K562 (cell line): ENCODE data around the gene ALS2. TPM values are rescaled to one million over a fixed set of nuclear protein-coding genes. Genes with fewer than 3 reads are reported as not detected.

Source experiments
- ATAC-seq: fragments of 200-7000 bp; cut with Tn5 transposase; 3 replicates; pipeline ENCODE4 v1.9.1; 2020; ENCODE audit warnings: moderate library complexity
- BruUV-seq: library from RNA; stranded (reverse); fragments of 400-500 nt; replicated peaks from 2 replicates; lab custom pipeline; 2021; lab: Mats Ljungman, UMichigan
- CTCF ChIA-PET: fragments of 300-600 bp; formaldehyde crosslinking; extraction: SDS; loops from one replicate; lab custom pipeline; 2021; ENCODE audit warnings: low intra/inter-chr PET ratio; lab: Yijun Ruan, JAX
- POLR2A ChIA-PET: fragments of 300-600, 350-650 bp; sonication (Branson Sonifier 250); formaldehyde crosslinking; extraction: SDS; loops from one replicate; lab custom pipeline; 2021; ENCODE audit warnings: antibody characterized with exemption, inconsistent platforms; lab: Yijun Ruan, JAX
- DNase-seq, 4 experiments: peaks; one replicate each; pipeline versions ENCODE4 v3.0.0 to v3.0.0-alpha.2; 2011 to 2018; ENCODE audit warnings: low spot score in 3 of 4, mixed read lengths in 3 of 4; ENCODE audit errors: extremely low read depth in 1 of 4
- FAIRE-seq: peaks from 2 replicates; lab custom pipeline; 2011; peaks lifted over from hg19 to GRCh38; lab: Jason Lieb, UNC
- H2AFZ ChIP-seq: 2 replicates; pipeline ENCODE4 v1.6.0; 2011; ENCODE audit warnings: low read depth, low read length, control low read depth, inconsistent platforms
- H3K27ac ChIP-seq: fragments of 200-600 bp; 3 replicates; pipeline ENCODE4 v1.8.0; 2011; ENCODE audit warnings: low read depth, mild to moderate bottlenecking, control low read depth, inconsistent platforms, low read length, moderate library complexity, mixed read lengths; ENCODE audit errors: extremely low read depth
- H3K27me3 ChIP-seq, 2 experiments: fragments of 300-600 bp in 1 of 2; 2 replicates in 1 of 2; 3 replicates in 1 of 2; pipeline versions ENCODE4 v1.6.0 to v1.8.0; 2011; ENCODE audit warnings: inconsistent platforms in 2 of 2, low read length in 2 of 2, mild to moderate bottlenecking in 1 of 2, mixed read lengths in 1 of 2, moderate library complexity in 1 of 2; ENCODE audit not compliant: control insufficient read depth in 2 of 2, insufficient read depth in 2 of 2
- H3K36me3 ChIP-seq: fragments of 300-600 bp; 3 replicates; pipeline ENCODE4 v1.8.0; 2011; ENCODE audit warnings: mild to moderate bottlenecking, low read length, inconsistent platforms; ENCODE audit not compliant: control insufficient read depth, insufficient read depth
- H3K4me1 ChIP-seq, 2 experiments: fragments of 200-600 bp in 1 of 2; replicated peaks in 1 of 2; 2 replicates in 1 of 2; 3 replicates in 1 of 2; pipeline versions ENCODE4 v1.5.1 to v1.8.0; 2011; ENCODE audit warnings: inconsistent platforms in 2 of 2, low read length in 2 of 2, mild to moderate bottlenecking in 1 of 2, mixed read lengths in 1 of 2, moderate library complexity in 1 of 2; ENCODE audit not compliant: control insufficient read depth in 2 of 2, insufficient read depth in 2 of 2
- H3K4me2 ChIP-seq: 2 replicates; pipeline ENCODE4 v1.6.1; 2011; ENCODE audit warnings: low read length, control low read depth, inconsistent platforms, mixed read lengths; ENCODE audit not compliant: insufficient read depth
- H3K4me3 ChIP-seq: fragments of 200-600 bp; sonication (generic), shearing (Covaris generic); 2 replicates; pipeline ENCODE4 v1.5.1; 2016; ENCODE audit warnings: control low read depth, inconsistent platforms
- H3K79me2 ChIP-seq: fragments of 200-600 bp; 3 replicates; pipeline ENCODE4 v1.8.0; 2011; ENCODE audit warnings: low read length, inconsistent platforms; ENCODE audit not compliant: control insufficient read depth, insufficient read depth
- H3K9ac ChIP-seq, 2 experiments: 2 replicates each; pipeline versions ENCODE4 v1.6.0 to v1.6.1; 2011; ENCODE audit warnings: low read depth in 2 of 2, low read length in 2 of 2, control low read depth in 1 of 2, inconsistent platforms in 1 of 2, mild to moderate bottlenecking in 1 of 2, mixed read lengths in 1 of 2; ENCODE audit not compliant: insufficient read depth in 1 of 2
- H3K9me1 ChIP-seq: one replicate; pipeline ENCODE4 v1.6.0; 2011; ENCODE audit warnings: inconsistent platforms, mild to moderate bottlenecking, low read length, moderate library complexity; ENCODE audit not compliant: control insufficient read depth, insufficient read depth
- H3K9me3 ChIP-seq: replicated peaks from 2 replicates; pipeline ENCODE4 v1.5.1; 2011; ENCODE audit warnings: low read depth, low read length, inconsistent platforms; ENCODE audit not compliant: control insufficient read depth, insufficient read depth
- H4K20me1 ChIP-seq: replicated peaks from 2 replicates; pipeline ENCODE4 v1.6.1; 2011; ENCODE audit warnings: low read length, inconsistent platforms, mixed read lengths; ENCODE audit not compliant: control insufficient read depth, insufficient read depth
- CBFA2T2 ChIP-seq: fragments of 450-650 bp; conservative IDR thresholded peaks from 2 replicates; pipeline ENCODE4 v1.6.1; 2017; ENCODE audit warnings: mild to moderate bottlenecking
- CC2D1A ChIP-seq: fragments of 450-650 bp; IDR thresholded peaks from 2 replicates; pipeline ENCODE4 v1.6.1; 2017; ENCODE audit warnings: mild to moderate bottlenecking
- CREM ChIP-seq: IDR thresholded peaks from 2 replicates; pipeline ENCODE4 v1.6.1; 2014; ENCODE audit warnings: antibody characterized with exemption, low read depth
- EP300 ChIP-seq: IDR thresholded peaks from 2 replicates; pipeline ENCODE4 v1.6.1; 2012; ENCODE audit warnings: low read length, improper control_type of control experiment
- MTA1 ChIP-seq: fragments of 450-650 bp; IDR thresholded peaks from 2 replicates; pipeline ENCODE4 v1.6.1; 2017; ENCODE audit warnings: borderline replicate concordance
- RAD51 ChIP-seq: fragments of 450-650 bp; IDR thresholded peaks from 2 replicates; pipeline ENCODE4 v1.7.1; 2016; ENCODE audit warnings: low read depth, mild to moderate bottlenecking, borderline replicate concordance
- WGBS: fragments of 100-300 bp; shearing (Covaris generic); methylation state at CpG from one replicate; pipeline ENCODE4 v1.1.6; 2016; ENCODE audit warnings: low coverage, mixed read lengths; ENCODE audit not compliant: insufficient coverage; ENCODE audit errors: missing lambda C conversion rate; 5-methylcytosine and 5-hydroxymethylcytosine counted together
- in situ Hi-C: fragments of 300-500 bp; cut with MboI; formaldehyde crosslinking; loops from 4 replicates; pipeline ENCODE4 v1.15.0; 2018; ENCODE audit warnings: inconsistent platforms, mixed read lengths
- intact Hi-C: fragments of 100-400 bp; cut with micrococcal nuclease; formaldehyde crosslinking; loops from 2 replicates; pipeline ENCODE4 v1.14.2; 2022
- polyA plus RNA-seq, 8 experiments: library from polyadenylated mRNA; depleted of rRNA in 4 of 8; stranded (reverse) in 5 of 8; unstranded in 3 of 8; fragments of >200 nt; fragmentation: Nextera tagmentation in 2 of 8; fragmentation: Illumina TruSeq in 1 of 8; extraction: Ambion mirVana in 2 of 8; extraction: Trizol in 1 of 8; gene quantifications; 2 replicates each; pipeline versions ENCODE4 v1.2.1 to v1.2.3, GENCODE V29; 2011 to 2014; ENCODE audit warnings: inconsistent platforms in 1 of 8, missing spikeins in 1 of 8
- total RNA-seq, 7 experiments: library from RNA; depleted of rRNA in 6 of 7; stranded (reverse); fragments of >200 nt in 6 of 7; fragmentation: Illumina TruSeq in 2 of 7; extraction: Trizol in 2 of 7; gene quantifications; 2 replicates each; pipeline versions ENCODE4 v1.2.1 to v1.2.3, GENCODE V29; 2011 to 2021; ENCODE audit warnings: low replicate concordance in 1 of 7
- TF ChIP-seq, protein P1 (sequence below): fragments of 450-650 bp; formaldehyde crosslinking; IDR thresholded peaks from 2 replicates; pipeline ENCODE4 v1.4.0; 2020; ENCODE audit warnings: mild to moderate bottlenecking, moderate library complexity
- TF ChIP-seq, protein P2 (sequence below): sonication (generic); formaldehyde crosslinking; IDR thresholded peaks from 2 replicates; pipeline ENCODE4 v1.5.0; 2020; ENCODE audit warnings: missing genetic modification reagents
- TF ChIP-seq, protein P3 (sequence below): fragments of 450-650 bp; formaldehyde crosslinking; IDR thresholded peaks from 2 replicates; pipeline ENCODE4 v1.4.0; 2020; ENCODE audit warnings: mild to moderate bottlenecking, mixed read lengths
- TF ChIP-seq, protein P4 (sequence below): sonication (generic); formaldehyde crosslinking; IDR thresholded peaks from 2 replicates; pipeline ENCODE4 v1.9.0; 2022; ENCODE audit warnings: mild to moderate bottlenecking, missing genetic modification reagents
- TF ChIP-seq, protein P5 (sequence below): fragments of 200-800 bp; sonication (Bioruptor generic); IDR thresholded peaks from 2 replicates; pipeline ENCODE4 v1.6.1; 2017; ENCODE audit warnings: missing genetic modification characterization, missing compliant biosample characterization

The ALS2 gene
- total and polyA plus RNA-seq, 9 of the 15 experiments (the other 6 are each of a cell fraction or from before 2014, with no cell fraction given) = 5.2 to 17.7 (median 11.6) TPM

DNA sequence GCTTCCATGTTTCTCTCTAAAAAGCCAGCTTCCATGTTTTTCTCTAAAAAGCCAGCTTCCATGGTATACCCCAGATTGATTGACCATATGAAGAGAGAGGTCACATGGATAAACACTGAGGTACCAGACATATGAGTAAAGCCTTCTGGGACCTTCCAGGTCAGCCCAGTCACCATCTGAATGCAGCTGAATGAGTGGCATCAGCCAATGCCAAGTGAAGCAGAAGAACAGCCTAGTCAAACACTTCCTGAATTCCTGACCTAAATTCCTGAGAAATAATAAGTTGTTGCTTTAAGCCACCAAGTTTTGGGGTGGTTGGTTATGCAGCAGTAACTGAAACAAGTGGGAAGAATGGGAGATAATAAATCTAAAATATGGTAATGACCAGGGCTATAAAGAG lies 5.7 kb upstream of the ALS2 start (continued):
- TF ChIP-seq, protein P1, sequence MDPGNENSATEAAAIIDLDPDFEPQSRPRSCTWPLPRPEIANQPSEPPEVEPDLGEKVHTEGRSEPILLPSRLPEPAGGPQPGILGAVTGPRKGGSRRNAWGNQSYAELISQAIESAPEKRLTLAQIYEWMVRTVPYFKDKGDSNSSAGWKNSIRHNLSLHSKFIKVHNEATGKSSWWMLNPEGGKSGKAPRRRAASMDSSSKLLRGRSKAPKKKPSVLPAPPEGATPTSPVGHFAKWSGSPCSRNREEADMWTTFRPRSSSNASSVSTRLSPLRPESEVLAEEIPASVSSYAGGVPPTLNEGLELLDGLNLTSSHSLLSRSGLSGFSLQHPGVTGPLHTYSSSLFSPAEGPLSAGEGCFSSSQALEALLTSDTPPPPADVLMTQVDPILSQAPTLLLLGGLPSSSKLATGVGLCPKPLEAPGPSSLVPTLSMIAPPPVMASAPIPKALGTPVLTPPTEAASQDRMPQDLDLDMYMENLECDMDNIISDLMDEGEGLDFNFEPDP (CRISPR knock-in tag) = no peak
- TF ChIP-seq, all 486 proteins: peak for 0

DNA sequence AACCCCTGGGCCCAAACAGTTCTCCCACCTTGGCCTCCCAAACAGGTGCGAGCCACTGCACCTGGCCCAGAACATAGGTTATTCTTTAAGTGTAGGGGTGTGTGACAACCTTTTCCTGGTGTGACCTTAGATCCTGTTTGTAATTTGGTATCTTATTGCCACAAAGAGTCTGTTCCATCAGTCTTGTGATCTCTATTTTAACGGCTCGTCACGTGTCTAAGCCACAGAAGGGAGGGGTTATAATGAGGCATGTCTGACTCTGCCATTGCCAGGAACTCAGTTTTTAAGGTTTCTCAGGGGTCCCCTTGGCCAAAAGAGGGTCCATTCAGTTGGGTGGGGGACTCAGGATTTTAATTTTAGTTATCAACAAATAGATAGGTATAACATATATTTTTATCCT lies 4.4 kb upstream of the ALS2 start:
- H3K9me1 ChIP-seq = no peaks in the 10 kb centered on the region
- H3K4me3 ChIP-seq = no peak overlapping the region
- DNase-seq (no peak), FAIRE-seq (no peak), ATAC-seq (no peak)
- no TSS peak for BruUV-seq
- ChIA-PET POLR2A (interaction anchor here (0.7 kb wide), 2 partner anchors 13 to 49 kb away, joined by 3 read pairs; no protein-coding TSS in a partner anchor), CTCF (no interaction called here)
- in situ Hi-C loops (no loop called here), intact Hi-C loops (no loop called here)
- peak overlapping the region; percentile 51; the same call in 1 of the 2 replicates for H2AFZ ChIP-seq
- H4K20me1 ChIP-seq = no peaks in the 10 kb centered on the region
- peaks cover 5% of the 10 kb centered on the region for H3K79me2 ChIP-seq
- H3K27me3 ChIP-seq = no peaks in the 10 kb centered on the region
- H3K4me1 ChIP-seq = peaks cover 6 to 13% of the 10 kb centered on the region in 2 experiments; a peak in 4 of 5 replicates
- WGBS = 25% methylated on average over 4 of the region's 4 CpGs
- H3K4me2 ChIP-seq = no peak overlapping the region
- no peaks in the 10 kb centered on the region for H3K9me3 ChIP-seq
- no peaks in the 10 kb centered on the region for H3K36me3 ChIP-seq
- TF ChIP-seq, protein P2, sequence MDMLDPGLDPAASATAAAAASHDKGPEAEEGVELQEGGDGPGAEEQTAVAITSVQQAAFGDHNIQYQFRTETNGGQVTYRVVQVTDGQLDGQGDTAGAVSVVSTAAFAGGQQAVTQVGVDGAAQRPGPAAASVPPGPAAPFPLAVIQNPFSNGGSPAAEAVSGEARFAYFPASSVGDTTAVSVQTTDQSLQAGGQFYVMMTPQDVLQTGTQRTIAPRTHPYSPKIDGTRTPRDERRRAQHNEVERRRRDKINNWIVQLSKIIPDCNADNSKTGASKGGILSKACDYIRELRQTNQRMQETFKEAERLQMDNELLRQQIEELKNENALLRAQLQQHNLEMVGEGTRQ (CRISPR knock-in tag) = peak; percentile 69
- TF ChIP-seq RAD51 (peak; percentile 34; the same call in 1 of the 2 replicates), CBFA2T2 (peak; percentile 20; the same call in 1 of the 2 replicates), CC2D1A (no peak), MTA1 (no peak), EP300 (peak; percentile 10; the same call in 1 of the 2 replicates), CREM (no peak)
- TF ChIP-seq, protein P3, sequence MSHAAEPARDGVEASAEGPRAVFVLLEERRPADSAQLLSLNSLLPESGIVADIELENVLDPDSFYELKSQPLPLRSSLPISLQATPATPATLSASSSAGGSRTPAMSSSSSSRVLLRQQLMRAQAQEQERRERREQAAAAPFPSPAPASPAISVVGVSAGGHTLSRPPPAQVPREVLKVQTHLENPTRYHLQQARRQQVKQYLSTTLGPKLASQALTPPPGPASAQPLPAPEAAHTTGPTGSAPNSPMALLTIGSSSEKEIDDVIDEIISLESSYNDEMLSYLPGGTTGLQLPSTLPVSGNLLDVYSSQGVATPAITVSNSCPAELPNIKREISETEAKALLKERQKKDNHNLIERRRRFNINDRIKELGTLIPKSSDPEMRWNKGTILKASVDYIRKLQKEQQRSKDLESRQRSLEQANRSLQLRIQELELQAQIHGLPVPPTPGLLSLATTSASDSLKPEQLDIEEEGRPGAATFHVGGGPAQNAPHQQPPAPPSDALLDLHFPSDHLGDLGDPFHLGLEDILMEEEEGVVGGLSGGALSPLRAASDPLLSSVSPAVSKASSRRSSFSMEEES = peak; percentile 75
- TF ChIP-seq, protein P4, sequence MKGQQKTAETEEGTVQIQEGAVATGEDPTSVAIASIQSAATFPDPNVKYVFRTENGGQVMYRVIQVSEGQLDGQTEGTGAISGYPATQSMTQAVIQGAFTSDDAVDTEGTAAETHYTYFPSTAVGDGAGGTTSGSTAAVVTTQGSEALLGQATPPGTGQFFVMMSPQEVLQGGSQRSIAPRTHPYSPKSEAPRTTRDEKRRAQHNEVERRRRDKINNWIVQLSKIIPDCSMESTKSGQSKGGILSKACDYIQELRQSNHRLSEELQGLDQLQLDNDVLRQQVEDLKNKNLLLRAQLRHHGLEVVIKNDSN (CRISPR knock-in tag) = peak; percentile 61; the same call in 1 of the 2 replicates
- TF ChIP-seq, protein P5, sequence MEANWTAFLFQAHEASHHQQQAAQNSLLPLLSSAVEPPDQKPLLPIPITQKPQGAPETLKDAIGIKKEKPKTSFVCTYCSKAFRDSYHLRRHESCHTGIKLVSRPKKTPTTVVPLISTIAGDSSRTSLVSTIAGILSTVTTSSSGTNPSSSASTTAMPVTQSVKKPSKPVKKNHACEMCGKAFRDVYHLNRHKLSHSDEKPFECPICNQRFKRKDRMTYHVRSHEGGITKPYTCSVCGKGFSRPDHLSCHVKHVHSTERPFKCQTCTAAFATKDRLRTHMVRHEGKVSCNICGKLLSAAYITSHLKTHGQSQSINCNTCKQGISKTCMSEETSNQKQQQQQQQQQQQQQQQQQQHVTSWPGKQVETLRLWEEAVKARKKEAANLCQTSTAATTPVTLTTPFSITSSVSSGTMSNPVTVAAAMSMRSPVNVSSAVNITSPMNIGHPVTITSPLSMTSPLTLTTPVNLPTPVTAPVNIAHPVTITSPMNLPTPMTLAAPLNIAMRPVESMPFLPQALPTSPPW = peak; percentile 29; the same call in 1 of the 2 replicates
- H3K9ac ChIP-seq = no peak overlapping the region
- no peak overlapping the region for H3K27ac ChIP-seq
